K562 (cell line): ENCODE results near the gene EML6. TPM values are rescaled to one million over a fixed set of nuclear protein-coding genes. Genes with fewer than 3 reads are reported as not detected.

ENCODE experiments used
- CBX1 ChIP-seq: sonication (generic); IDR thresholded peaks from 2 replicates; pipeline ENCODE4 v1.6.1; 2016; ENCODE audit warnings: antibody characterized with exemption, low read depth, mild to moderate bottlenecking
- CEBPB ChIP-seq: fragments of 450-650 bp; IDR thresholded peaks from 2 replicates; pipeline ENCODE4 v1.6.1; 2016; ENCODE audit warnings: missing genetic modification characterization, missing compliant biosample characterization
- ELF4 ChIP-seq: fragments of 450-650 bp; formaldehyde crosslinking; IDR thresholded peaks from 2 replicates; pipeline ENCODE4 v1.4.0; 2022; ENCODE audit warnings: missing genetic modification characterization
- FOXA3 ChIP-seq, 2 experiments: fragments of 450-650 bp in 1 of 2; sonication (generic) in 1 of 2; formaldehyde crosslinking; IDR thresholded peaks in 1 of 2; conservative IDR thresholded peaks in 1 of 2; 2 replicates each; pipeline versions ENCODE4 v1.4.0 to v1.8.0; 2020 to 2022; ENCODE audit warnings: mild to moderate bottlenecking in 2 of 2, missing genetic modification reagents in 1 of 2
- HSF4 ChIP-seq: fragments of 250-450 bp; sonication (Bioruptor Pico); IDR thresholded peaks from 2 replicates; pipeline ENCODE4 v2.1.2; 2022; ENCODE audit warnings: mild to moderate bottlenecking, moderate library complexity, borderline replicate concordance
- KDM2B ChIP-seq: fragments of 250-450 bp; sonication (Bioruptor Pico); IDR thresholded peaks from 2 replicates; pipeline ENCODE4 v1.8.0; 2021; ENCODE audit warnings: mild to moderate bottlenecking, moderate library complexity
- MNT ChIP-seq, 2 experiments: fragments of 450-650 bp; conservative IDR thresholded peaks; 2 replicates each; pipeline ENCODE4 v1.6.1; 2017; ENCODE audit warnings: mild to moderate bottlenecking in 2 of 2, moderate library complexity in 2 of 2
- MYC ChIP-seq, 2 experiments: fragments of 250-450 bp in 1 of 2; sonication (Bioruptor Pico) in 1 of 2; IDR thresholded peaks; 2 replicates each; pipeline versions ENCODE4 v1.5.1 to v1.6.1; 2012 to 2021; ENCODE audit warnings: low read depth in 2 of 2, borderline replicate concordance in 1 of 2, improper control_type of control experiment in 1 of 2, low read length in 1 of 2, mild to moderate bottlenecking in 1 of 2, moderate library complexity in 1 of 2
- NR1H2 ChIP-seq: sonication (generic); formaldehyde crosslinking; IDR thresholded peaks from 2 replicates; pipeline ENCODE4 v1.4.0; 2020; ENCODE audit warnings: mild to moderate bottlenecking, missing genetic modification reagents
- PHF20 ChIP-seq: fragments of 450-650 bp; IDR thresholded peaks from 2 replicates; pipeline ENCODE4 v1.6.1; 2018; ENCODE audit not compliant: partially characterized antibody
- PTTG1 ChIP-seq: fragments of 450-650 bp; IDR thresholded peaks from 2 replicates; pipeline ENCODE4 v1.6.1; 2016; ENCODE audit warnings: low read depth, mild to moderate bottlenecking, missing genetic modification characterization, missing compliant biosample characterization
- RAD21 ChIP-seq, 2 experiments: fragments of 250-450 bp in 1 of 2; fragments of 450-650 bp in 1 of 2; sonication (Bioruptor Pico) in 1 of 2; formaldehyde crosslinking in 1 of 2; IDR thresholded peaks in 1 of 2; conservative IDR thresholded peaks in 1 of 2; 2 replicates each; pipeline versions ENCODE4 v1.4.0 to v1.8.0; 2020 to 2022; ENCODE audit warnings: mild to moderate bottlenecking in 2 of 2, moderate library complexity in 1 of 2
- SAP30 ChIP-seq: fragments of 200-600 bp; sonication (generic); IDR thresholded peaks from 2 replicates; pipeline ENCODE4 v1.6.1; 2012; ENCODE audit warnings: borderline replicate concordance, low read depth, mild to moderate bottlenecking, moderate library complexity, low read length, control low read depth, inconsistent platforms; ENCODE audit not compliant: insufficient read depth, poor library complexity, severe bottlenecking
- TFAM ChIP-seq: fragments of 250-450 bp; sonication (Bioruptor Pico); conservative IDR thresholded peaks from 2 replicates; pipeline ENCODE4 v1.5.0; 2021; ENCODE audit warnings: mild to moderate bottlenecking, moderate library complexity
- TSC22D4 ChIP-seq: fragments of 450-650 bp; IDR thresholded peaks from 2 replicates; pipeline ENCODE4 v1.6.1; 2016; ENCODE audit warnings: missing genetic modification characterization, missing biosample characterization, control low read depth
- ZKSCAN8 ChIP-seq: fragments of 200-800 bp; sonication (Bioruptor generic); IDR thresholded peaks from 2 replicates; pipeline ENCODE4 v1.6.1; 2016; ENCODE audit warnings: missing genetic modification characterization, missing compliant biosample characterization
- polyA plus RNA-seq, 8 experiments: library from polyadenylated mRNA; depleted of rRNA in 4 of 8; stranded (reverse) in 5 of 8; unstranded in 3 of 8; fragments of >200 nt; fragmentation: Nextera tagmentation in 2 of 8; fragmentation: Illumina TruSeq in 1 of 8; extraction: Ambion mirVana in 2 of 8; extraction: Trizol in 1 of 8; gene quantifications; 2 replicates each; pipeline versions ENCODE4 v1.2.1 to v1.2.3, GENCODE V29; 2011 to 2014; ENCODE audit warnings: inconsistent platforms in 1 of 8, missing spikeins in 1 of 8
- total RNA-seq, 7 experiments: library from RNA; depleted of rRNA in 6 of 7; stranded (reverse); fragments of >200 nt in 6 of 7; fragmentation: Illumina TruSeq in 2 of 7; extraction: Trizol in 2 of 7; gene quantifications; 2 replicates each; pipeline versions ENCODE4 v1.2.1 to v1.2.3, GENCODE V29; 2011 to 2021; ENCODE audit warnings: low replicate concordance in 1 of 7
- TF ChIP-seq, protein P1 (sequence below): sonication (generic); formaldehyde crosslinking; IDR thresholded peaks from 2 replicates; pipeline ENCODE4 v1.8.0; 2022; ENCODE audit warnings: missing genetic modification reagents, mild to moderate bottlenecking, borderline replicate concordance

EML6 gene
- total and polyA plus RNA-seq, 9 of the 15 experiments (the other 6 are each of a cell fraction or from before 2014, with no cell fraction given), result 0.07 to 0.56 (median 0.25) TPM

DNA sequence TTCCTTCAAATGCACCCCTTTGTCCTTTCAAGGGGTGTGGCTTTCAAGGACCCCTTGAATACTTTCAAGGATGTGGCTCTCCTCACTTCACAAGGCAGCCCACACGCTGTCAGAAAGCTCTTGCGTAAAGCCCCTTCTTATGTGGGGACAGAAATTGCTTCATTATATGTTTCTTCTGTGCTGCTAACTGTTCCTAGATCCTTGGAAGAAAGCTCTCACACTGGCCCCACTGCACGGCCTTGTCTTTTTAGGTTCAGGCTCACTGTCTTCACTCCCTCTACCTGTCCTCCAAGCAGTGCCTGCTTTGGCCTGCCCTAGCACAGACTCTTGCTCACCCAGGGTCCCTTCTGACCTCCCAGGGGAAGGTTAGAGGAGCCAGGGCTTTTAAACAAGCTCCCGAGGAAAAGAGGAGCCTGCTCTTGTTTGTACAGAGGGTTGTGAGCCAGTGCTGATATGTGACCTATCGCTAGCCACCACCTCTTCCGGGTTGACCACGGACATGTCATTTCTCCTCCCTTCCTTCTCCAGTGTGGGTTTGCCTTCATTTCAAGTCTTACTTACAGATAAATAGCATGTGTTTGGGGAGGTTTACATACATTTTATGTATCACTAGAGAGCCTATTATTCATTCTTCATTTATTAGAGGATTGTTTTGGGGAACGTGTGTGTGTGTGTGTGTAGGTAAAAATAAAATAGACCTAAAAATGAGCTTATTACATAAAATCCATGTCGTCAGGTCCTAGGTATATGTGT lies 232.1 kb downstream of the EML6 start (continued):
- TF ChIP-seq RAD21 (CRISPR knock-in tag; conservative IDR thresholded peaks at IDR 0.05 in 1 of 2, IDR thresholded peaks at IDR 0.05 in 1 of 2) (0 out of 4 replicates have a peak, but pooled peaks of 1 of the 2 experiments have one; percentile 8), HSF4 (no peak), KDM2B (CRISPR knock-in tag) (no peak), TSC22D4 (tag) (no peak), CBX1 (peak; percentile 42; the same call in 1 of the 2 replicates), CEBPB (tag) (peak; percentile 56), FOXA3 (CRISPR knock-in tag; conservative IDR thresholded peaks at IDR 0.05 in 1 of 2, IDR thresholded peaks at IDR 0.05 in 1 of 2) (peak; percentile 75 to 94), SAP30 (no peak), ELF4 (CRISPR knock-in tag) (peak; percentile 66; the same call in 1 of the 2 replicates), MYC (IDR thresholded peaks at IDR 0.05; ENCODE audit: low read depth, low read length) (peak; percentile 47; the same call in 1 of the 2 replicates), MYC (CRISPR knock-in tag; IDR thresholded peaks at IDR 0.05; ENCODE audit: borderline replicate concordance, low read depth) (no peak), MNT (conservative IDR thresholded peaks at IDR 0.05) (peak; percentile 46 to 58; a peak in 3 of 4 replicates), PHF20 (peak; percentile 67), ZKSCAN8 (CRISPR knock-in tag) (peak; percentile 47; the same call in 1 of the 2 replicates), TFAM (CRISPR knock-in tag) (no peak), PTTG1 (tag) (peak; percentile 32; the same call in 1 of the 2 replicates), NR1H2 (CRISPR knock-in tag) (0 out of 2 replicates have a peak, but pooled peaks have one; percentile 53)
- TF ChIP-seq, protein P1, sequence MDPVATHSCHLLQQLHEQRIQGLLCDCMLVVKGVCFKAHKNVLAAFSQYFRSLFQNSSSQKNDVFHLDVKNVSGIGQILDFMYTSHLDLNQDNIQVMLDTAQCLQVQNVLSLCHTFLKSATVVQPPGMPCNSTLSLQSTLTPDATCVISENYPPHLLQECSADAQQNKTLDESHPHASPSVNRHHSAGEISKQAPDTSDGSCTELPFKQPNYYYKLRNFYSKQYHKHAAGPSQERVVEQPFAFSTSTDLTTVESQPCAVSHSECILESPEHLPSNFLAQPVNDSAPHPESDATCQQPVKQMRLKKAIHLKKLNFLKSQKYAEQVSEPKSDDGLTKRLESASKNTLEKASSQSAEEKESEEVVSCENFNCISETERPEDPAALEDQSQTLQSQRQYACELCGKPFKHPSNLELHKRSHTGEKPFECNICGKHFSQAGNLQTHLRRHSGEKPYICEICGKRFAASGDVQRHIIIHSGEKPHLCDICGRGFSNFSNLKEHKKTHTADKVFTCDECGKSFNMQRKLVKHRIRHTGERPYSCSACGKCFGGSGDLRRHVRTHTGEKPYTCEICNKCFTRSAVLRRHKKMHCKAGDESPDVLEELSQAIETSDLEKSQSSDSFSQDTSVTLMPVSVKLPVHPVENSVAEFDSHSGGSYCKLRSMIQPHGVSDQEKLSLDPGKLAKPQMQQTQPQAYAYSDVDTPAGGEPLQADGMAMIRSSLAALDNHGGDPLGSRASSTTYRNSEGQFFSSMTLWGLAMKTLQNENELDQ (CRISPR knock-in tag), result no peak
